ENCODE results near the gene TMEM106A.
"Not testable (repeated sequence)": the region's sequence is repeated elsewhere in the genome, so short reads cannot be mapped to it uniquely, and the experiment has no call there.

Gene TMEM106A

DNA sequence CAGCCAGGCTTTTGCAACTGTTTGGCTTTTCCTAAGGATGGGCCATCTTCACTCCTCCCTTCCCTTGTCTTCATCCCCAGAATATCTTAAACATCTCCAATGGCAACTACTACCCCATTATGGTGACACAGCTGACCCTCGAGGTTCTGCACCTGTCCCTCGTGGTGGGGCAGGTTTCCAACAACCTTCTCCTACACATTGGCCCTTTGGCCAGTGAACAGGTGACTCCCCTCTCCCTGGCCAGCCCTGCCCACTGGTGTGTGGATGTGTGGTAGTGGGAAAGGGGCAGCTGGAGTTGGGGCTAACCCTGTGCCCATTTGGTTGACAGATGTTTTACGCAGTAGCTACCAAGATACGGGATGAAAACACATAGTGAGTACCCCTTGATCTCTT, 4.7 kb downstream of the TMEM106A start:
- DNase-seq, result no peak

DNA sequence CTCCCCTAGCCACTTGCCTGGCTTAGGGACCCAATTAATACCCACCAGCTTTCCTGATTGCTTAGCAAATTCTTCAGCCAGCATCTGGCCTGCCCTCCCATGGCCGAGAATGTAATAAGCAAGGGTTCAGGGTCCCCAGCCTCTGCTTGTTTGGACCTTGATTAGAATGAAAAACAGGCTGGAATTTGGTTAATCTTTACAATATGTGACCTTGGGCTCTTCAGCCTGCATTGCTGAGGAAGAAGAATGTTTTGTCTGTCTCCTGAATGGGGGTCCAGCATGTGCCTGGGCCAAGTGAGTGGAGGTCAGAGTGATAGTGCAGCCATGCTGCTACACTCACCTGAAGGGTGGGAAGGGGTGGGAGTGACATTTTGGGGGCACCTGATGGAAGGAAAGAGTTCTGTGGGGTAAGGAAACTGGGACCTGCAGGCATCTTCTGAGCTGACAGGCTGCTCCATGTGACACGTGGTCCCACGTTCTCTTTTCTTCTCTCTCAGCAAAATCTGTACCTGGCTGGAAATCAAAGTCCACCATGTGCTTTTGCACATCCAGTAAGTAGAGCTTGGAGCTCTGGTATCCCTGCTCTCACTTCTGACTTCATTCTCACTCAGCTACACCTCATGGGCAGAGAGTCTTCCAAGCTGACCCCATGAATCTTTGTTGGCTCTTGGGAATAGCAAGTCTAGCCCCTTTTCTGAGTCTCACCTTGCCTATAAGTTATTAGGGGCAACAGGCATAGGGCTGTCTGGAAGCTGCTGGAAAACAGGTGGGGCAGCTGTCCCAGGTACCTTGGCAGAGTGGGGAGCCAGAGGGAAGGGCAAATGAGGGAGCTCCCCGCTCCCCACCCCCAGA, 5.3 kb downstream of the TMEM106A start:
- no peak for DNase-seq

DNA sequence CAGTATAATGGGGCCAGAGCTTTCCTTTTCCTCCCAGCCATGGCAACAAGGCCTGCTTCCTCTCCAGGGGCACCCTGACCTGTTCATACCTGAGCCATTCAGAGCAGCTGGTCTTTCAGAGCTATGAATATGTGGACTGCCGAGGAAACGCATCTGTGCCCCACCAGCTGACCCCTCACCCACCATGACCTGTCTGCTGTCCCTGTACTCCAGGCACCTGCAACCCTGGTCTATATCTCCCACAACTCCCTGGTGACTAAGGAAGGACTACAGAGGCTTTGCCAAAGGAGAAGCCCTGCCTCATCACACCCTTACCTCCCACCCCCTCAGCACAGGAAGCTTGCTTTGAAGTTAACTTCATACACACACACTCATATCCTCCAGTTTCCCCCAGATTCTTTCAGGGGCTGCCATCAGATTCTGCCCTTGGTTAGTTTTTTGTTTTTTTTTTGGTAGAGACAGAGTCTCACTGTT, 6.0 kb downstream of the TMEM106A start:
- peak; percentile 39 for DNase-seq

DNA sequence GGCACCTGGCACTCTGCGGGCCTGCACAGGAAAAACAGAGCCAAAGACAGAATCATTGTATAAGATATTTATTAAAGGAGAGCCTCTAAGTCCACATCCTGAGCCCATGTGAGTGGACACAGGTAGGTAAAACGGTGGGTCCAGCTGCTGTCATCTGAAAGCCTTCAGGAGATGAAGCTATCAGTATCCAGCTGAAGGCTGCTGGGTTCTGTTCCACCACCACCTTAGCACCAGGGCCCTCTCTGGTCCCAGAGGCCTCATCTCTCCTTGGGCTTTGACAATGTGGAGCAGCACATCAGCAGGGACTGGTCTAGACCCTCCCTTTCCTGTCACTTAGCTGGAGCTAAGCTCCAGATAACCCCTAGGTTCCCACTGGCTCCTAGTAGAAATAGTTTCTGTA, 7.3 kb downstream of the TMEM106A start:
- no peak for DNase-seq

DNA sequence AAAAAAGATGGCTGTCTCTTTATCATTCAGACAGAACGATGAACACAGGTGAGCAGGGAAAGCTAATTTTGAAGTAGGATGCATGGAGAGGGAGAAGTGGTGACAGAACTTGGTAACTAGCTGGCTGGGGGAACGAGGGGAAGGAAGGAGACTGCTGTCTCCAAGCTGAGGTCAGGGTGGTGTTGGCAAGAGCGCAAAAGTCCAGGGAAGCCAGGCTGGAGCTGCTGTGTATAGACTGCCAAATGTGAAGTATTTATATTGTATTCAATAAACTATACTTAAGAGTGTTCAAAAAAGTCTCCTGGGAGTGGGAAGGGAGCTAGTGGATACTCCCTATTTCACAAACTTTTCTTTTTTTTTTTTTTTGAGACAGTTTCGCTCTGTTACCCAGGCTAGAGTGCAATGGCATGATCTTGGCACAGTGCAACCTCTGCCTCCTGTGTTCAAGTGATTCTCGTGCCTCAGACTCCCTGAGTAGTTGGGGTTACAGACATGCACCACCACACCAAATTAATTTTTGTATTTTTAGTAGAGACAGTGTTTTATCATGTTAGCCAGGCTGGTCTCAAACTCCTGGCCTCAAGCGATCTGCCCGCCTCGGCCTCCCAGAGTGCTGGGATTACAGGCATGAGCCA, 8.2 kb downstream of the TMEM106A start:
- DNase-seq, result no peak

DNA sequence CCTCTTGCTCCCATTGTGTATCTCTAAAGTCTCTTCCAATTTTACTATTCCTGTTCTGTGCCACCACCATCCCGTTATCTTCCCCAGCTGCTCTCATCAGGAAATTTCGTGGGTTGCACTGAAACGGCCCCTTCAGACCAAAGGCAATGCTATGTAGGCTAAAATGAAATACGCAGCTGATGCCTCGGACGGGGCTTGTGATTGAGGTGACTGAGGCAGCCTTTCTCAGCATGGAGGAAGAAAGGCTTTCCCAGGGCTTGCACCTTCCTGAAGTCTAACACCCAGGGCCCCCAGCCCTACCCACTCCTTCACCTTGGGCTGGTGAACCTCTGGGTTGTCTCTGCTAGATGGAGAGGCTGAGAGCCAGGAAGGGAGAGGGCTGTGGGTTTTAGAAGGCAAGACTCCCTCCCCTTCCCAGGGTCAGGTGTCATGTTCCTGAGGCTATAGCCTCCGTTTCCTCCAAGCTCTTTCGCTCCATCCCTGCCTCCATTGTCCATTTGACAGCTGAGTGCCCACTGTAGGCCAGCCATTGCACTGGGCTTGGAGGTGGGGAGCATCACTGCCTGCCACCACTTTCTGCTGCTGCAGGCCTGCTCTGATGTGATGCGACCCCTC, 8.9 kb downstream of the TMEM106A start:
- no peak for DNase-seq

DNA sequence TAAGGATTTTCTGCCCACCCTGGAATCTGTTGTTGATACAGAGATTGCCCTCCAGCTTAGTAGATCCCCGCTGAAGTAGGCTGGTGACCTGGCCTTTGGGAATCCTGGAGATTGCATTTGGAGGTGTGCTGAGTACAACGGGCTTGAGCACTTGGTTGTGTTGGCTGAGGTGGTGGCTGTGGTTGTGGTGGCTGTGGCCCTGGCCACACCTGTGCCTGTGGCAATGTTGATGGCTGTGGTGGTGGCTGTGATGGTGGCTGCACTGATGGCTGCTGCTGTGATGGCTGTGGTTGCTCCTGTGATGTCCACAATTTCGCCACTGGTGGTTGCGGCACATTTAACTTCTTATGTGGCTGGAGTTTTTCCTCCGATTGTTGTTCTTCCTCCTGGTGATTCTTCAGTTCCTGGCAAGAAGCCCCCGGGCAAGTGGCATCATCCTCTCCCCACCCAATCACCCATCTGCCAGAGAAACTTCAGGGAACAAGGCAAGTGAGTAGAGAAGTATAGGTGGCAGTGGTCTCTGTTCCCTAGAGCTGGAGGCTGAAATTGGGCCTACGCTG, 12.6 kb downstream of the TMEM106A start:
- no peak for DNase-seq

DNA sequence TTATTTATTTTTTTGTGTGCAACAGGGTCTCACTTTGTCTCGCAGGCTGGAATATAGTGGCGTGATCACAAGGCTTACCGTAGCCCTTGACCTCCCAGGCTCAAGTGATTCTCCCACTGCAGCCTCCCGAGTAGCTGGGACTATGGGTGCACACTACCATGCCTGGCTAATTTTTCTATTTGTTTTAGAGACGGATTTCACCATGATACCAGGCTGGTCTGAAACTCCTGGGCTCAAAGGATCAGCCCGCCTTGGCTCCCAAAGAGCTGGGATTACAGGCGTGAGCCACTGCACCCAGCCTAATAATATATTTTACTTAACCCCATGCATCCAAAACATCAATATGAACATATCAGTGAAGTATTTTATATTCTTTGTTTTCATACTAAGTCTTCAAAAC, 14.7 kb downstream of the TMEM106A start:
- DNase-seq, result no peak

DNA sequence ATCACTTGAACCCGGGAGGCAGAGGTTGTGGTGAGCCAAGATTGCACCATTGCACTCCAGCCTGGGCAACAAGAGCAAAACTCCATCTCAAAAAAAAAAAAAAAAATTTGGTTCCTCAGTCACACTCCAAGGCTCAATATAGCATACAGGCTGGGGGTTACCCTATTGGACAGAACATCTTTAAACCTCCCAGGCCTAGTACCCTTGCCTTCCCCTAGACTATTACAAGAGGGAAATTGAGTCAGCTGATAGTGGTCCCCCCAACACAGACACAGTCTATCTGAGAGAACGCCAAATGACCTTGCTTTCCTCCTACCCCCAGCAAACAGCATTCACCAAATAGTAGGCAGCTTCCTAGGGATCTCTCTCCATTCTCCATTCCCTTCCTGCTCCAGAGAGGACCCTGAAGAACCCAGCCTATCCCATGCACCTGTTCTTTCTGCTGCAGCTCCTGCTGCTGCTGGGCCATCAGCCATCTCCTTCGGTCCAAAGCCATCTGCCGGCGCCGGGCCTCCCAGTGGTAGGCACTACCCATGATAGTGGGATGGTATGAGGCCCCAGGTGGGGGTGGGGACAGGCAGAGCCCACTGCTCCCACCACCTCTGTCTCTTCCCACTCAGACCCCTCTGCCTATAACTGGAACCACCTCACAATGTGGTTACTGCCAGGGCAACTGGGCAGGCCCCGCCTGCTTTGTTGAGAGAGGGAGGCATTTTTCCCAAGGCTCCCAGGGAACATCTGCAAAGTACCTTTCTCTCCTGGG, 16.5 kb downstream of the TMEM106A start, which contains the start of gene CCDC200:
Gene CCDC200 (minus strand): TSS at position 604 of the 763 bp plus-strand sequence. CDS start 69 bp downstream, at position 535.
- DNase-seq, result not testable (repeated sequence)

DNA sequence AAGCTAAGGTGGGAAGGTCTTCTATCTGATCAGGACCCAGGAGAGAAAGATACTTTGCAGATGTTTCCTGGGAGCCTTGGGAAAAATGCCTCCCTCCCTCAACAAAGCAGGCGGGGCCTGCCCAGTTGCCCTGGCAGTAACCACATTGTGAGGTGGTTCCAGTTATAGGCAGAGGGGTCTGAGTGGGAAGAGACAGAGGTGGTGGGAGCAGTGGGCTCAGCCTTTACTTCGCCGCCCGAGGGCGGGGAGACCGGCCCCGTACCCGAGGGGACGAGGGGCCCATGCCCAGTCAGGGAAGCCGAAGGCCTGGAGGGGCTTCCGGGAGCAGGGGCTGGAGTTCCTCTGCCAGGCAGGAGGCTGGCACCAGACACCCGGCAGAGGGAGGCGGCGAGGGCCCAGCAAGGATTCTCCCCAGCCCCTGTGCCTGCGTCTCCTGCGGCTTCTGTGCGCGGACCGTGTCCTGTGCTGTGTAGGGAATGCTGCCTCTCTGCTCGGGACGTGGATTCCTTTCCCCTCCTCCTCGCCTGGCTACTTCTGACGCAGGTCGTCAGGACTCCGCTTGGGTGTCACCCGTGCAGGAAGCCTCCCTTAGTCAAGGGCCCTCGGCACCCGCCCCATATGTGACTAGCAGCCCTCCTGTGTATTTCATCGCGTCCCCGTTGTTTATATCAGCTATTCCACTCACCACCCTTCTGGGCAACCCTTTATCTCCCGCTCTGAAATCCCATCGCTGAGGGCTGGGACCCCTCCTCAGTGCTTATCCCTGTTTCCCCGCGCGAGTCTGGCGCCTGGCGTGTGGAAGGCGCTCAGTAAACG, 19.7 kb downstream of the TMEM106A start:
- DNase-seq, result not testable (repeated sequence)

DNA sequence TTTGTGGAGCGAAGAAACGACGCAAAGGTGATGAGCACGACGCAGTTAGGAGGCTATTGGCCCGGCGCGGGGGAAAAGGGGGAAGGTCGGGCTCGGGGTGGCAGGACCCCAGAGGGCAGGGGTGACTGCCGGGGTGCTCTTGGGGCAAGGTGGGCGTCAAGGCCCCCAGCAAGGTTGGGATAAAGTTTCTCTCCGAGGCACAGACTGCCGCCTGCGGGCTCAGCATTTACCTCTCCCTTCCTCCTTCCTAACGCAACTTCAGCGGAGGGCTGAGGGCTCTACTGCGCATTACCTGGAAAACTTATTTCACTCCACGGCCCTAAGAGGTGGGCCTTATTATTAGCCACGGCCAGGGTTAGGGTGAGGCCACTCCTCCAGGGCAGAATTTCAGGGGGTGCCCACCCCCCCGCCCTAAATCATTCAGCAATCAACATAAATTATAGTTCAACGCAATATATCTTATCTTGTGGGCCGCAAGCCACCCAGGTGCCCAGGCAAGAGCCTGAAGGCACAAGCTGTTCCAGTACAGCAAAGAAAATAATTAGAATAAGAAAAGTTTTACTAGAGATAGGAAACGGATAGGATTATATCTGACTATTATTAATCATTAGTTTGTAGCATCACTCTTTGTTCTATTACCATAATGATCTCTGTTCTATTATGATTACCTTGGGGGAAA, 20.5 kb downstream of the TMEM106A start:
- peak; percentile 17 for DNase-seq

DNA sequence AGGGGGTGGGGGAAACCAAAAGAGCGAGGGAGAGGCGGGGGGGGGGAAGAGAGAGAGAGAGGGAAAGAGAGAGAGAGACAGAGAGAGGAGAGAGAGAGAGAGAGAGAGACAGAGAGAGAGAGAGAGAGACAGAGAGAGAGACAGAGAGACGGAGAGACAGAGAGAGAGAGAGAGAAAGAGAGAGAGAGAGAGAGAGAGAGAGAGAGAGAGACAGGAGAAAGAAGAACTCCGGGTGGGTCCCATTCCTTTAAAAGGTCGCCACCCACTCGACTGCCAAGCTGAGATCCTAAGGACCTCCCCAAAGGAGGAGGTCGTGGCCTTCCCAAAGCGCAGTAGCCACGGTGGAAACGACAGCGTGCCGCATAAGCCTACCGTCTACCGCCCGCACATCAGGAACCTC, 21.6 kb downstream of the TMEM106A start:
- DNase-seq, result not testable (repeated sequence)

DNA sequence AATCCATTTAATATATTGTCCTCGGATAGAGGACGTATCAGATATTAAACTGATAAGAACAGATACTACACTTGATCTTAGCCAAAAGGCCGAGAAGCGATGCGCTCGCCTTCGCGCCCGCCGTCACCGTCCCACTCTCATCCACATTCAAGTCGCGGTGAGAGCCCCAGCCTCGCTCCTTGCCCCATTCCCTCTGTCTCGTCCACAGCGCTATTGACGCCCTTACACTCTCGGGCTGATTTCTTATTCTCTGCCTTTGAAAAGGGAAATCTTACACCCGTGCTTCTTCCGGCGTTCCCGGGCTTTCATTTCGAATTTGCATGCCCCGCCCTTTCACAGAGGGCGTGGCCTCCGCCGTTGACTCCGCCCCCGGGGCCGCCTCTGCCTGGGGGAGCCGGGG, 22.2 kb downstream of the TMEM106A start, which contains the start of gene RNU2-1:
Gene RNU2-1 (minus strand): TSS at position 101 of the 400 bp plus-strand sequence.
- not testable (repeated sequence) for DNase-seq

DNA sequence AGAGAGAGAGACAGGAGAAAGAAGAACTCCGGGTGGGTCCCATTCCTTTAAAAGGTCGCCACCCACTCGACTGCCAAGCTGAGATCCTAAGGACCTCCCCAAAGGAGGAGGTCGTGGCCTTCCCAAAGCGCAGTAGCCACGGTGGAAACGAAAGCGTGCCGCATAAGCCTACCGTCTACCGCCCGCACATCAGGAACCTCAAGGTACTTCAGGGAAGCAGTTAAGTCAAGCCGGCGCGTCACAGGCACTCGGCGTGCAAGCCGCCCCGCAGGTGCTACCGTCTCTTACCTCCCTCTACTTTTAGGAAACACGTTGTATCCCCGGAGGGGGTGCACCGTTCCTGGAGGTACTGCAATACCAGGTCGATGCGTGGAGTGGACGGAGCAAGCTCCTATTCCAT, 27.9 kb downstream of the TMEM106A start:
- not testable (repeated sequence) for DNase-seq

DNA sequence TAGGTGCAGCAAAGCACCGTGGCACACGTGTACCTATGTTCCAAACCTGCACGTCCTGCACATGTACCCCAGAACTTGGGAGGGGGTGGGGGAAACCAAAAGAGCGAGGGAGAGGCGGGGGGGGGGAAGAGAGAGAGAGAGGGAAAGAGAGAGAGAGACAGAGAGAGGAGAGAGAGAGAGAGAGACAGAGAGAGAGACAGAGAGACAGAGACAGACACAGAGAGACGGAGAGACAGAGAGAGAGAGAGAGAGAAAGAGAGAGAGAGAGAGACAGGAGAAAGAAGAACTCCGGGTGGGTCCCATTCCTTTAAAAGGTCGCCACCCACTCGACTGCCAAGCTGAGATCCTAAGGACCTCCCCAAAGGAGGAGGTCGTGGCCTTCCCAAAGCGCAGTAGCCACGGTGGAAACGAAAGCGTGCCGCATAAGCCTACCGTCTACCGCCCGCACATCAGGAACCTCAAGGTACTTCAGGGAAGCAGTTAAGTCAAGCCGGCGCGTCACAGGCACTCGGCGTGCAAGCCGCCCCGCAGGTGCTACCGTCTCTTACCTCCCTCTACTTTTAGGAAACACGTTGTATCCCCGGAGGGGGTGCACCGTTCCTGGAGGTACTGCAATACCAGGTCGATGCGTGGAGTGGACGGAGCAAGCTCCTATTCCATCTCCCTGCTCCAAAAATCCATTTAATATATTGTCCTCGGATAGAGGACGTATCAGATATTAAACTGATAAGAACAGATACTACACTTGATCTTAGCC, 29.1 kb downstream of the TMEM106A start:
- DNase-seq, result not testable (repeated sequence)

DNA sequence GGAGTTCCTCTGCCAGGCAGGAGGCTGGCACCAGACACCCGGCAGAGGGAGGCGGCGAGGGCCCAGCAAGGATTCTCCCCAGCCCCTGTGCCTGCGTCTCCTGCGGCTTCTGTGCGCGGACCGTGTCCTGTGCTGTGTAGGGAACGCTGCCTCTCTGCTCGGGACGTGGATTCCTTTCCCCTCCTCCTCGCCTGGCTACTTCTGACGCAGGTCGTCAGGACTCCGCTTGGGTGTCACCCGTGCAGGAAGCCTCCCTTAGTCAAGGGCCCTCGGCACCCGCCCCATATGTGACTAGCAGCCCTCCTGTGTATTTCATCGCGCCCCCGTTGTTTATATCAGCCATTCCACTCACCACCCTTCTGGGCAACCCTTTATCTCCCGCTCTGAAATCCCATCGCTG, 34.8 kb downstream of the TMEM106A start:
- DNase-seq, result not testable (repeated sequence)
